ENCODE measurements around the gene LTBP1. TPM values are rescaled to one million over a fixed set of nuclear protein-coding genes. Genes with fewer than 3 reads are reported as not detected.

LTBP1 gene
- total RNA-seq, 2 experiments from 2014 or later: 0.19 to 0.23 TPM

DNA sequence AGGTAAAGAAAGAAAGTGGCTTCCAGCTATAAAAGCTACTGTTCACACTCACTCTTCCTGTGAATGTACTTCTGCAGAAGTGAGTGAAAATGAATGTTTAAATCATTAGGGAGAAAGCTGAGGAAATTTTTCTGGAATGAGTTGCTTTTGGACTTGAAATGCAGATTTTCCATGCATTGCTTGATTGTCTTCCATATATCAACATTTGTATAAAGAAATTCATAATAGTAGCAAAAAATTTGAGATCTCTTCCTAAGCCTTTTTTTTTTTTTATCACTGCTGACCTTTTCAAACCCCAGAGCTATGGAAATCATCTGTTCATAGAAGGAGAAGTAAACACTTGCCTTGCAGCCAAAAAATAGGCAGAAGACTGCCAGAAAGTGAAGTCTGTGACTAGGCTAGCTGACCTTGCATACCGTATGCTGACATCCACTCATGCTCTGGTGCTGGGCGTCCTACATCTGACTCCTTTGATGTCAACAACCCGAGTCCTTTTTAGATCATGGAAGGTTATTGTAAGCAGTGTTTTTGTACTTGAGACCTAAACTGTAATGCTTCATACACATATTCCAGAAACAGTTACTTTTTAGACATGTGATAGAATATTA lies 375.2 kb downstream of the LTBP1 start:
- no peak overlapping the region for H3K27ac Mint-ChIP-seq
- POLR2A ChIA-PET: no interaction called here
- peaks cover 4% of the 10 kb centered on the region for H3K27me3 Mint-ChIP-seq
- H3K36me3 Mint-ChIP-seq: no peaks in the 10 kb centered on the region
- peaks cover 13% of the 10 kb centered on the region for H3K4me1 Mint-ChIP-seq
- H3K9me3 Mint-ChIP-seq: no peaks in the 10 kb centered on the region
- ATAC-seq (ENCODE audit: low read depth) (no peak), DNase-seq (no peak)
- H3K4me3 Mint-ChIP-seq: peak overlapping the region; percentile 41

DNA sequence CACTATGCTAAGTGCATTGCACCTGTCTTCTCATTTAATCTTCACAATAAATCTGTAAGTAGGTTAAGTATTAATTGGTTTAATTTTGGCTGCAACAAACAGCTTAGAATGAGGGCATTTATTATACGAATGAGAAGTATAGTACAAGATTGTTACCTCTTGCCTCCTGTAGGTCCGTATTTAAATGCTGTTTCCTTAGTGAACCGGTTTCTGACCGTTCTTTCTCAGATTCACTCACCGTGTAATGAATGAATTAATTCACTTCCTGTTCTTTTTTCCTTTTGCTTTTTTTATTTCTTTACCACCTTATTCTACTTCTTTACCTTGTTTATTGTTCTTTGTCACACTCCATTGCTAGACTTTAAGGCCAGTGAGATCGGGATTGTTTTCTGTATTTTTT lies 375.9 kb downstream of the LTBP1 start:
- Mint-ChIP-seq H3K9me3 (no peaks in the 10 kb centered on the region), H3K36me3 (no peaks in the 10 kb centered on the region), H3K4me1 (peaks cover 13% of the 10 kb centered on the region), H3K27me3 (peaks cover 6% of the 10 kb centered on the region), H3K4me3 (no peak overlapping the region), H3K27ac (no peak overlapping the region)
- ATAC-seq (ENCODE audit: low read depth): no peak
- no peak for DNase-seq
- POLR2A ChIA-PET: no interaction called here

DNA sequence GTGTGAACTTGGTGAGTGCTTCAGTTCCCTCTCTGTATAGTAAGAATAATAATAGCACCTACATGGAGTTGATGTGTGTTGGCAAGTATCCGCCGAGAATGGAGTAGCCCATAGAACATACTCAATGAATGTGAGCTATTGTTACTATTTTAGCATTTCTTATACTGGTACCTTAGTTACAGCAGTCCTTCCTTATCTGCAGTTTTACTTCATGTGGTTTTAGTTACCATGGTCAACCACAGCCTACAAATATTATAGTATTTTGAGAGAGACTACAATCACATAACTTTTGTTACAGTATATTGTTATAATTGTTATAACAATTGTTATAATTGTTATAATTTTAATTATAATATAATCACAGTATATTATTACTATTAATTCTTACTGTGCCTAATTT lies 377.2 kb downstream of the LTBP1 start:
- Mint-ChIP-seq H3K4me3 (no peak overlapping the region), H3K9me3 (no peaks in the 10 kb centered on the region), H3K27ac (no peak overlapping the region), H3K36me3 (no peaks in the 10 kb centered on the region), H3K27me3 (peaks cover 3% of the 10 kb centered on the region), H3K4me1 (peaks cover 13% of the 10 kb centered on the region)
- no peak for DNase-seq
- POLR2A ChIA-PET: no interaction called here
- no peak for ATAC-seq (ENCODE audit: low read depth)

DNA sequence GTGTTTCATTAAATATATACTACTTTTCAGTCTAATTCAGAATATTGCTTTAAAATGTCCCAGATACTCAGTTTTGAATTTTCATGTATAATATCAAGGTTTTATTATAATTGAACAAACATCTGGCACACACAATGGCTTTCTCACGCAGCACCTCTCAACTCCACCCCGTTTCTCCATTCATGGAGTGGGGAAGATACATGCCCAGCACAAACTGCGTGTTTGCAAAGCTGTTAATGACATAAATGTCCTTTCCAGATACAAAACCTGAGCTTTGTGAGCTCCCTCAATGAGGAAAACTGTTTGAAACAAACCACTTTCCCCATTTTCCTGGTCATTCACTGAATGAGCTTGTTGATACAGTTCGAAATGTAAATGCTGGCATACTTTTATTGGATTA lies 379.3 kb downstream of the LTBP1 start:
- ATAC-seq (ENCODE audit: low read depth) (no peak), DNase-seq (no peak)
- H3K4me3 Mint-ChIP-seq: no peak overlapping the region
- H3K9me3 Mint-ChIP-seq: no peaks in the 10 kb centered on the region
- H3K27ac Mint-ChIP-seq: no peak overlapping the region
- POLR2A ChIA-PET: no interaction called here
- H3K4me1 Mint-ChIP-seq: peaks cover 13% of the 10 kb centered on the region
- H3K36me3 Mint-ChIP-seq: no peaks in the 10 kb centered on the region
- H3K27me3 Mint-ChIP-seq: peaks cover 10% of the 10 kb centered on the region

DNA sequence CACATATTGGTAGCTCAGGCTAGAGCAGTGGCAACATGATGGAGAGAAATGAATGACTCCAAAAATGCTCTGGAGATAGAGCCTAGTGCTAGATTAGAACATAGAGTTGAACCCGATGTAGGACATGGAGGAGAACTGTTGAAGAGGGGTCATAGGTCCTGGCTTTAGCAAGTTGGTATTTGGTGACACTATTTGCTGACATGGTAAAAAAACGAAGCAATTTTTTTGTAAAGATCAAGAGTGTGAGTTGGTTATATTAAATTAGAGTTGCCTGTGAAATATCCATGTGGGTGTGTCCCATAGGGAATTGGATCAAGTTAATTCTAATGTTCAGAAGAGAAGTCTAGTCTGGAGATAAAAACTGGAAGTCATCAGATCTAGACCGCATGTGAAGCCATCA lies 386.7 kb downstream of the LTBP1 start:
- Mint-ChIP-seq H3K27ac (no peak overlapping the region), H3K9me3 (peaks cover 2% of the 10 kb centered on the region), H3K27me3 (peaks cover 20% of the 10 kb centered on the region), H3K4me1 (peaks cover 2% of the 10 kb centered on the region), H3K4me3 (no peak overlapping the region), H3K36me3 (no peaks in the 10 kb centered on the region)
- POLR2A ChIA-PET: no interaction called here
- DNase-seq (no peak), ATAC-seq (ENCODE audit: low read depth) (no peak)

DNA sequence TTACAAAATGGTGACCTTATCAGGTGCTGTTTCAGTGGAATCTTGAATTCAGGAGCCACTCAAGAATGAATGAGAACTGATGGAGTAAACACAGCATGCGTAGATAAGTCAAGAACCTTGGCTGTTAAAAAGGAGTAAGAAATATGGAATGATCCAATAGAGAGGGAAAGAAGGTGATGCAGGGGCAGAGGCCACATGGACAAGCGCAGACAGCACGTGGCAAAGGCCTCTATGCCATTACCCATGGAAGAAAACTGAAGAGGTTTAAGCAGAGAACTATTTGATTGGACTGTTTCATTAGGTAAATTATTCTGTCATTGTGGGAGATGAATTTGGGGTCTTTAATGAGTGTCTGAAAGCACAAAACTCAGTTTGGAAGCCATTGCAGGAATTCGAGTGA lies 387.3 kb downstream of the LTBP1 start:
- Mint-ChIP-seq H3K9me3 (peaks cover 2% of the 10 kb centered on the region), H3K4me3 (no peak overlapping the region), H3K36me3 (no peaks in the 10 kb centered on the region), H3K4me1 (peaks cover 2% of the 10 kb centered on the region), H3K27ac (no peak overlapping the region), H3K27me3 (peaks cover 25% of the 10 kb centered on the region)
- DNase-seq (no peak), ATAC-seq (ENCODE audit: low read depth) (no peak)
- POLR2A ChIA-PET: no interaction called here

DNA sequence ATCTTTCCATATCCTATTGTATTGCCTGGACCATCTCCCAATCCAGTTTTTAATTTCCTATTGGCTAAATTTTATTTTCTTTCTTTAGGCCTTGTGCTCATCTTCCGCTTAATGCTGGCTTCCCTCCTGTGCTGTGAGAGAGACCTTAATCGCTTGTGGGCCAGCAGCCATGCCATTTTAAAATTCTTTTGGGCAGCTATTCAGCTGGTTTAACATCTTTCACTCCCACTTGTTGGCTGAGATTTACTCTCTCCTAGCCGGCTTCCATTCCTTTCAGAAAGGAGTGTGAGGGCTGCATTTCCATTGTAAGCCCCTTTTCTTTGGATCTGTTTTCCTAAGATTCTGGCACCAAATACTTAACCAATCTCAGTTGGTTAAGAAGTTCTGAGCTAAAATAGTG lies 388.8 kb downstream of the LTBP1 start:
- Mint-ChIP-seq H3K27me3 (peaks cover 25% of the 10 kb centered on the region), H3K27ac (no peak overlapping the region), H3K9me3 (peaks cover 2% of the 10 kb centered on the region), H3K4me1 (peaks cover 2% of the 10 kb centered on the region), H3K36me3 (no peaks in the 10 kb centered on the region), H3K4me3 (no peak overlapping the region)
- ATAC-seq (ENCODE audit: low read depth): no peak
- no peak for DNase-seq
- POLR2A ChIA-PET: no interaction called here

DNA sequence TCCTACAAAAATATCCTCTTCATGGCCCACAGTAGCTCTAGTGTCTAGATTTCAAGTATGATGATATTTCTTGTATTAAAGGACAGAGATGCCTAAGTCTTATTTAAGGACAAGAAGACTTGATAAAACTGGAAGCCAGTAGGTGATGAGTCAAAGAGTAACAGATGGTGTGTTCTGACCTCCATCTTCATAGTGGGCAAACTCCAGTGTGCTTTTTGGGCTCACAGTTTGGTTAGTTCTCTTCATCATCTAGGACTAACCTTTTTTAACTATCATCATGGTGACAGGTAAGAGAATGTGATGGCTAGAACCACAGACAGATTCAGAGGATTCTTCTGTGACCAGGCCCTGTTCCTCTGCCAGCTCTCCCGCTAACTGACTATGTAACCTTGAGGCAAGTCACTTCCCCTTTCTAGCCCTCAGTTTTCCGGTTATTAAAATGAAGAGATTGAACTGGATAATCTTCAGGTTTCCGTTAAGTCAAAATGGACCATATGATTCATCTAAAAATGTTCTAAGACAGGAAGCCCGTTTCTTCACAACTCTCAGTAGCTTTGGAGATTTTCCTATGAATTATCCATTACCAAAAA lies 389.4 kb downstream of the LTBP1 start:
- POLR2A ChIA-PET: no interaction called here
- H3K27ac Mint-ChIP-seq: no peak overlapping the region
- no peak for DNase-seq
- H3K4me3 Mint-ChIP-seq: no peak overlapping the region
- no peak for ATAC-seq (ENCODE audit: low read depth)
- peaks cover 2% of the 10 kb centered on the region for H3K9me3 Mint-ChIP-seq
- H3K36me3 Mint-ChIP-seq: no peaks in the 10 kb centered on the region
- peaks cover 2% of the 10 kb centered on the region for H3K4me1 Mint-ChIP-seq
- H3K27me3 Mint-ChIP-seq: peaks cover 25% of the 10 kb centered on the region

DNA sequence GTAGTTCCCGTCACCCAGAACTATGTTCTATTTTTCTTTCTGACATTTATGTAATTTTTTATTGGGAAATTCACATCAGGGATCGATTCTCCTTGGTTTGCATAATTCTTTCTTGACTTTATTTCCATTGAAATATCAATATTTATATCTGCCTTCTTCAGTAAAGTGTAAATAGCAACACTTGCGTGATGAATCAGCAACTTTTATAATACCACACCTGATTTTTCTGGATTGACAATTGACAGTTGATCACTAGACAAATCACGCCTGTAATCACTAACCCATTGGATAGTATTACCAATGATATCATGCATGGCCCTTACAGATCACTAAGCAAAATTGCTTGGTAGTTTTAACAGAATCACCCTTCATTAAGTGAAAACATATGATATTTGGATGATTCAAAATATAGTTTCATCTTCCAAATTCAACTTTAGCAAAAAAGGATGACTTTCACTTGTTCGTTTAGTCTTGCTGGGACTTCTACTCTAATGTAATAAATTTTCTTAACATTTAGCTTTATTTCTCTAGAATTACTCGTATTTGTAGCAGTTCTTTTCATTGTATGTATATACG lies 390.7 kb downstream of the LTBP1 start:
- Mint-ChIP-seq H3K4me1 (peaks cover 4% of the 10 kb centered on the region), H3K27me3 (peaks cover 26% of the 10 kb centered on the region), H3K36me3 (no peaks in the 10 kb centered on the region), H3K27ac (no peak overlapping the region), H3K9me3 (peaks cover 2% of the 10 kb centered on the region), H3K4me3 (no peak overlapping the region)
- ATAC-seq (ENCODE audit: low read depth): no peak
- DNase-seq: no peak
- POLR2A ChIA-PET: no interaction called here

DNA sequence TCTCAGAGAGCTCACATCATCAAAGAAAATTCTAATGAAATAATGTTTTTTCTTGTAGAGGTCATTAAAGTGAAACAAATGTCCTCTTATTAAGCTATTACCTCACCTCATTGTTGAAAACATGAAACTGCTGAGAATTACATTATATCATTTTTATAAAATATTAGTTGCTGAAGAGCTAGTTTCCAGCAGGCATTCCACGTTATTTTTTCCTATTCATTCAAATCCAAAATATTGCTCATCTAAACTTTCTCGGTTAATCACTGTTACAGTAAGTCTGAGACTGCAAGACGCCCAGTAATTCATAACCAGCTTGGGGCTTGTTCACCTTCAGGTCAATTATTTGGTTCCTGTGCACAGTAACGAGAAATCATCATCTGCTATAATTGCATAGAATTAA lies 391.2 kb downstream of the LTBP1 start:
- H3K4me1 Mint-ChIP-seq: peaks cover 7% of the 10 kb centered on the region
- H3K27me3 Mint-ChIP-seq: peaks cover 26% of the 10 kb centered on the region
- no peak for ATAC-seq (ENCODE audit: low read depth)
- no peak overlapping the region for H3K4me3 Mint-ChIP-seq
- POLR2A ChIA-PET: no interaction called here
- H3K9me3 Mint-ChIP-seq: peaks cover 2% of the 10 kb centered on the region
- no peak for DNase-seq
- no peak overlapping the region for H3K27ac Mint-ChIP-seq
- H3K36me3 Mint-ChIP-seq: no peaks in the 10 kb centered on the region

DNA sequence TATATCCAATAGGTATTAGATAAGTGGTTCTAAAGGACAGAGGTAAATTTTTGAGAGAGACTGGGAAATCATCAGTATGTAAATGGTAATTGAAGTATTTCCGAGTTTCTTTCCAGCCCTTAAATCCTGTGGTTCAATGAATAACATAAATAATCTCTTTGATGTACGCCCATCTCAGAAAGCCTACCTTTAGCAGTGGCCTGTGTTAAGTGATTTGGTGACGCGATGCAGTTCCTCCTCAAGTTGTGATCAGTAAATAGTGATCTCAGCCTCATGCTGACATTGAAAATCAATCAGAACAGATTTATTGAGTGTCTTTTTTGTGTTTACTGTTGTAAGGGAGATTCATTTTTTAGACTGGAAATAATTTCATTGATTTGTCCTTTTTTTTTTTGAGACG lies 392.5 kb downstream of the LTBP1 start:
- H3K9me3 Mint-ChIP-seq: no peaks in the 10 kb centered on the region
- peaks cover 12% of the 10 kb centered on the region for H3K4me1 Mint-ChIP-seq
- POLR2A ChIA-PET: no interaction called here
- no peak for ATAC-seq (ENCODE audit: low read depth)
- no peak for DNase-seq
- no peak overlapping the region for H3K4me3 Mint-ChIP-seq
- H3K36me3 Mint-ChIP-seq: no peaks in the 10 kb centered on the region
- H3K27ac Mint-ChIP-seq: no peak overlapping the region
- peaks cover 21% of the 10 kb centered on the region for H3K27me3 Mint-ChIP-seq

DNA sequence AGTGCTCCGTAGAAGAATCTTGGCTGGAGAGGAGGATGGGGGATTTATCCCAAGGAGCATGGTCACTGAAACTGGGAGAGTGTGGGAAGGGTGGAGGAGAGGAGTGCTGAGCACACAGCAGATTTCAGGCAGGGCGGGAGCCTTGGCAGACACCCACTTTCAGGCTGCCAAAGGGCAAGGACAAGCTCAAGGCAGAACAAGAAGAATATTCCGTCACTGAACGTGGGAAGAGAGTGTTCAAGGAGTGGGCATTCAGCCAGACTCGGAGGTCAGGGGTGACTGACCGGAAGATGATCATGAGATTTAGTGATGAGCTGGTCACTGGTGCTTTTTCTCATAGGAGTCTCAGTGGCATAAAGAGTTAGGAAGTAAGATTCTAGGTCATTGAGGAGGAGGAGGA lies 393.5 kb downstream of the LTBP1 start:
- peaks cover 16% of the 10 kb centered on the region for H3K4me1 Mint-ChIP-seq
- POLR2A ChIA-PET: no interaction called here
- H3K9me3 Mint-ChIP-seq: no peaks in the 10 kb centered on the region
- H3K4me3 Mint-ChIP-seq: no peak overlapping the region
- ATAC-seq (ENCODE audit: low read depth): no peak
- peaks cover 21% of the 10 kb centered on the region for H3K27me3 Mint-ChIP-seq
- no peaks in the 10 kb centered on the region for H3K36me3 Mint-ChIP-seq
- no peak overlapping the region for H3K27ac Mint-ChIP-seq
- DNase-seq: no peak

DNA sequence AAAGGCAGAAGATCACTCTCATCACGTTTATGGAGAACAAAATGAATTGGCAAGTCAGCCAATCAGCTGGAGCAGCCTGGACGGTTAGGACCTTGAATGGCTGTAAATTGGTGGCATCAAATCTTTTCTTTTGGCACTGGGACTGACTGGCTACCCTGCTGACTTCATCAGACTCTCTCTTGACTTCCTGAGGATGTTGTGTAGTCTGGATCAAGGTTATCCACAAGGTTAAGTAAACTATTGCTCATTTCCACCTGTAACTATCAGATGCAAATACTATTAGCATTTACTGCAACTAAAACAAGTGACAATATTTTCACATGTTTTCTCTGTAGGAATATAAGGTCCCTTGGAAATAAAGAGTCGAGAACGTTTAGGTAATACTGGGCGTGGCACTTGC lies 395.4 kb downstream of the LTBP1 start:
- POLR2A ChIA-PET: no interaction called here
- DNase-seq (no peak), ATAC-seq (ENCODE audit: low read depth) (no peak)
- Mint-ChIP-seq H3K36me3 (no peaks in the 10 kb centered on the region), H3K4me3 (no peak overlapping the region), H3K9me3 (no peaks in the 10 kb centered on the region), H3K4me1 (peaks cover 14% of the 10 kb centered on the region), H3K27ac (no peak overlapping the region), H3K27me3 (peaks cover 14% of the 10 kb centered on the region)

DNA sequence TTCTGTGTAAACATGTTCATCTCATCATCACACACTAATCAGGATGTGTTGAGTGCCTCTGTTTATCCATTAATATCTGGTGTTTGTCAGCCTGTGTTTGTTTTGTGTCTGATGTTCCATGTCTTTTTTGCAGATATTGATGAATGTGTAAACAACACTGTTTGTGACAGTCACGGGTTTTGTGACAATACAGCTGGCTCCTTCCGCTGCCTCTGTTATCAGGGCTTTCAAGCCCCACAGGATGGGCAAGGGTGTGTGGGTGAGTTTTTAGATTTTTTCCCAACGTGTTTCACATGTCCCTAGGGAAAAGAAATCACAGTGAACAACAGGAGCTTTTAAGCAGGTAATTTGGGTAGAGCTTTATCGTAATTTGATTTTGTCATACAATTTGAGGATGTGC lies 396.0 kb downstream of the LTBP1 start:
- no peak overlapping the region for H3K4me3 Mint-ChIP-seq
- peaks cover 14% of the 10 kb centered on the region for H3K27me3 Mint-ChIP-seq
- H3K9me3 Mint-ChIP-seq: no peaks in the 10 kb centered on the region
- DNase-seq (no peak), ATAC-seq (ENCODE audit: low read depth) (no peak)
- no peak overlapping the region for H3K27ac Mint-ChIP-seq
- peaks cover 14% of the 10 kb centered on the region for H3K4me1 Mint-ChIP-seq
- no peaks in the 10 kb centered on the region for H3K36me3 Mint-ChIP-seq
- POLR2A ChIA-PET: no interaction called here
